Measurements from ENCODE around the gene STUB1.

Gene STUB1

GRCh38 chr16:678209-678857 is 1.9 kb upstream of the STUB1 start:
- Histone ChIP-seq H3K4me1 (ENCODE audit: control insufficient read depth in 2 of 2, insufficient read depth in 2 of 2, low read length in 2 of 2) (peaks cover 49 to 53% of the 10 kb centered on the region in 2 donors), H3K4me3 (ENCODE audit: low read length in 2 of 2) (no peak overlapping the region), H3K27ac (ENCODE audit: low read depth in 2 of 2, low read length in 2 of 2) (no peak overlapping the region), H3K9ac (ENCODE audit: low read depth in 1 of 2, low read length in 2 of 2) (no peak overlapping the region), H3K27me3 (ENCODE audit: control insufficient read depth in 2 of 2, insufficient read depth in 2 of 2, low read length in 2 of 2) (no peaks in the 10 kb centered on the region), H3K9me3 (ENCODE audit: control insufficient read depth in 2 of 2, low read length in 2 of 2) (no peaks in the 10 kb centered on the region), H3K36me3 (ENCODE audit: control insufficient read depth in 2 of 2, insufficient read depth in 2 of 2, low read length in 2 of 2) (peaks cover 13 to 21% of the 10 kb centered on the region in 2 donors)

GRCh38 chr16:678858-679813 is 1.1 kb upstream of the STUB1 start:
- H3K4me3 ChIP-seq (ENCODE audit: low read length in 2 of 2), result peak overlapping the region; percentile 62 to 64
- no peaks in the 10 kb centered on the region for H3K9me3 ChIP-seq (ENCODE audit: control insufficient read depth in 2 of 2, low read length in 2 of 2)
- no peaks in the 10 kb centered on the region for H3K27me3 ChIP-seq (ENCODE audit: control insufficient read depth in 2 of 2, insufficient read depth in 2 of 2, low read length in 2 of 2)
- peaks cover 54 to 58% of the 10 kb centered on the region in 2 donors for H3K4me1 ChIP-seq (ENCODE audit: control insufficient read depth in 2 of 2, insufficient read depth in 2 of 2, low read length in 2 of 2)
- peak overlapping the region in 1 of 2 donors; percentile 59 for H3K9ac ChIP-seq (ENCODE audit: low read depth in 1 of 2, low read length in 2 of 2)
- H3K36me3 ChIP-seq (ENCODE audit: control insufficient read depth in 2 of 2, insufficient read depth in 2 of 2, low read length in 2 of 2), result peaks cover 12 to 20% of the 10 kb centered on the region in 2 donors
- H3K27ac ChIP-seq (ENCODE audit: low read depth in 2 of 2, low read length in 2 of 2), result peak overlapping the region; percentile 82 to 88

- peak overlapping the region; percentile 82 to 84 for H3K4me3 ChIP-seq (ENCODE audit: low read length in 2 of 2)
- no peaks in the 10 kb centered on the region for H3K9me3 ChIP-seq (ENCODE audit: control insufficient read depth in 2 of 2, low read length in 2 of 2)
- H3K9ac ChIP-seq (ENCODE audit: low read depth in 1 of 2, low read length in 2 of 2), result peak overlapping the region; percentile 70 to 81
- H3K27ac ChIP-seq (ENCODE audit: low read depth in 2 of 2, low read length in 2 of 2), result peak overlapping the region; percentile 82 to 94
- no peaks in the 10 kb centered on the region for H3K27me3 ChIP-seq (ENCODE audit: control insufficient read depth in 2 of 2, insufficient read depth in 2 of 2, low read length in 2 of 2)
- H3K4me1 ChIP-seq (ENCODE audit: control insufficient read depth in 2 of 2, insufficient read depth in 2 of 2, low read length in 2 of 2), result peaks cover 51 to 54% of the 10 kb centered on the region in 2 donors
- H3K36me3 ChIP-seq (ENCODE audit: control insufficient read depth in 2 of 2, insufficient read depth in 2 of 2, low read length in 2 of 2), result peaks cover 12 to 20% of the 10 kb centered on the region in 2 donors
Measured at GRCh38 chr16:680625-680945, 375 bp downstream of the STUB1 start.

GRCh38 chr16:680967-681745 is 946 bp downstream of the STUB1 start:
- H3K4me1 ChIP-seq (ENCODE audit: control insufficient read depth in 2 of 2, insufficient read depth in 2 of 2, low read length in 2 of 2), result peaks cover 50 to 52% of the 10 kb centered on the region in 2 donors
- no peaks in the 10 kb centered on the region for H3K9me3 ChIP-seq (ENCODE audit: control insufficient read depth in 2 of 2, low read length in 2 of 2)

GRCh38 chr16:681746-682427 is 1.7 kb downstream of the STUB1 start:
- Histone ChIP-seq H3K9ac (ENCODE audit: low read depth in 1 of 2, low read length in 2 of 2) (no peak overlapping the region), H3K4me1 (ENCODE audit: control insufficient read depth in 2 of 2, insufficient read depth in 2 of 2, low read length in 2 of 2) (peaks cover 43 to 44% of the 10 kb centered on the region in 2 donors), H3K9me3 (ENCODE audit: control insufficient read depth in 2 of 2, low read length in 2 of 2) (no peaks in the 10 kb centered on the region), H3K27me3 (ENCODE audit: control insufficient read depth in 2 of 2, insufficient read depth in 2 of 2, low read length in 2 of 2) (no peaks in the 10 kb centered on the region), H3K36me3 (ENCODE audit: control insufficient read depth in 2 of 2, insufficient read depth in 2 of 2, low read length in 2 of 2) (peaks cover 12 to 23% of the 10 kb centered on the region in 2 donors), H3K4me3 (ENCODE audit: low read length in 2 of 2) (peak overlapping the region; percentile 82 to 84), H3K27ac (ENCODE audit: low read depth in 2 of 2, low read length in 2 of 2) (no peak overlapping the region)

More at GRCh38 chr16:680967-681745, 946 bp downstream of the STUB1 start:
- peaks cover 12 to 20% of the 10 kb centered on the region in 2 donors for H3K36me3 ChIP-seq (ENCODE audit: control insufficient read depth in 2 of 2, insufficient read depth in 2 of 2, low read length in 2 of 2)
- H3K27me3 ChIP-seq (ENCODE audit: control insufficient read depth in 2 of 2, insufficient read depth in 2 of 2, low read length in 2 of 2), result no peaks in the 10 kb centered on the region
- H3K4me3 ChIP-seq (ENCODE audit: low read length in 2 of 2), result peak overlapping the region; percentile 82 to 84
- H3K27ac ChIP-seq (ENCODE audit: low read depth in 2 of 2, low read length in 2 of 2), result peak overlapping the region; percentile 82 to 94
- H3K9ac ChIP-seq (ENCODE audit: low read depth in 1 of 2, low read length in 2 of 2), result peak overlapping the region; percentile 70 to 81

- Histone ChIP-seq H3K9ac (ENCODE audit: low read depth in 1 of 2, low read length in 2 of 2) (peak overlapping the region in 1 of 2 donors; percentile 69), H3K27me3 (ENCODE audit: control insufficient read depth in 2 of 2, insufficient read depth in 2 of 2, low read length in 2 of 2) (no peaks in the 10 kb centered on the region), H3K36me3 (ENCODE audit: control insufficient read depth in 2 of 2, insufficient read depth in 2 of 2, low read length in 2 of 2) (peaks cover 12 to 23% of the 10 kb centered on the region in 2 donors), H3K4me1 (ENCODE audit: control insufficient read depth in 2 of 2, insufficient read depth in 2 of 2, low read length in 2 of 2) (peaks cover 37 to 38% of the 10 kb centered on the region in 2 donors), H3K9me3 (ENCODE audit: control insufficient read depth in 2 of 2, low read length in 2 of 2) (no peaks in the 10 kb centered on the region), H3K27ac (ENCODE audit: low read depth in 2 of 2, low read length in 2 of 2) (no peak overlapping the region), H3K4me3 (ENCODE audit: low read length in 2 of 2) (peak overlapping the region; percentile 68 to 78)
Measured at GRCh38 chr16:682493-683395, 2.5 kb downstream of the STUB1 start.

DNA sequence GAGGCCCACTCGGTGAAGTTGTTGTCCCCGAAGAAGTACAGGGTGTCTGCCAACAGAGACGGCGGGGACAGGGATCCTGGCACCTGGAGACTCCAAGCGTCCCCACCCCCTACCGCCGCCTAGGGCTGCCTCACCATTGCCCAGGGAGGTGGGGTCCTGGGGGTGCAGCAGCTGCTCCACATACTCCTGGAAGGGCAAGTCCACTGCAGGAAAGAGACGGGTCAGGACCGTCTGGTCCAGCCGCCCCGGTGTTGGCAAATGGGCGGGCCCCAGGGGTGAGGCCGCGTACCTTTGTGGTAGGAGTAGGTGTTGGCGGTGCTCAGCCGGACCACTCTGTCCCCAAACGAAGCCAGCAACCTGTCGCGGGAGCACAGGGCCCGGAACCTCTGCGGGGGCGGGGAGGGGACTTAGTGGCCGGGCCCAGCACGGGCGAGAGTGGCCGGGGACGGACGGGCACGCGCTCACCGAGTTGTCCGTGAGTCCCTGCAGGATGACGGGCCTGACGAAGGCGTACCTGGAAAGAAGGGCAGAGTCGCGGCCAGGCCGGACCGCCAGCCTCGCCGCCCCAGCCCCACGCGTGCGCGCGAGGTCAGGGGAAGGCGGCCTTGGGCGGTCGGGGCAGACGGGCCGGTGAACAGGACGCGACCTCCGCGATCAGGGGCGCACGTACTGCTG is 3.3 kb downstream of the STUB1 start:
- H3K36me3 ChIP-seq (ENCODE audit: control insufficient read depth in 2 of 2, insufficient read depth in 2 of 2, low read length in 2 of 2), result peaks cover 12 to 23% of the 10 kb centered on the region in 2 donors
- peak overlapping the region; percentile 63 to 82 for H3K27ac ChIP-seq (ENCODE audit: low read depth in 2 of 2, low read length in 2 of 2)
- peak overlapping the region; percentile 41 to 69 for H3K9ac ChIP-seq (ENCODE audit: low read depth in 1 of 2, low read length in 2 of 2)
- peaks cover 37 to 38% of the 10 kb centered on the region in 2 donors for H3K4me1 ChIP-seq (ENCODE audit: control insufficient read depth in 2 of 2, insufficient read depth in 2 of 2, low read length in 2 of 2)
- no peaks in the 10 kb centered on the region for H3K27me3 ChIP-seq (ENCODE audit: control insufficient read depth in 2 of 2, insufficient read depth in 2 of 2, low read length in 2 of 2)
- H3K4me3 ChIP-seq (ENCODE audit: low read length in 2 of 2), result peak overlapping the region; percentile 68 to 78
- H3K9me3 ChIP-seq (ENCODE audit: control insufficient read depth in 2 of 2, low read length in 2 of 2), result no peaks in the 10 kb centered on the region

DNA sequence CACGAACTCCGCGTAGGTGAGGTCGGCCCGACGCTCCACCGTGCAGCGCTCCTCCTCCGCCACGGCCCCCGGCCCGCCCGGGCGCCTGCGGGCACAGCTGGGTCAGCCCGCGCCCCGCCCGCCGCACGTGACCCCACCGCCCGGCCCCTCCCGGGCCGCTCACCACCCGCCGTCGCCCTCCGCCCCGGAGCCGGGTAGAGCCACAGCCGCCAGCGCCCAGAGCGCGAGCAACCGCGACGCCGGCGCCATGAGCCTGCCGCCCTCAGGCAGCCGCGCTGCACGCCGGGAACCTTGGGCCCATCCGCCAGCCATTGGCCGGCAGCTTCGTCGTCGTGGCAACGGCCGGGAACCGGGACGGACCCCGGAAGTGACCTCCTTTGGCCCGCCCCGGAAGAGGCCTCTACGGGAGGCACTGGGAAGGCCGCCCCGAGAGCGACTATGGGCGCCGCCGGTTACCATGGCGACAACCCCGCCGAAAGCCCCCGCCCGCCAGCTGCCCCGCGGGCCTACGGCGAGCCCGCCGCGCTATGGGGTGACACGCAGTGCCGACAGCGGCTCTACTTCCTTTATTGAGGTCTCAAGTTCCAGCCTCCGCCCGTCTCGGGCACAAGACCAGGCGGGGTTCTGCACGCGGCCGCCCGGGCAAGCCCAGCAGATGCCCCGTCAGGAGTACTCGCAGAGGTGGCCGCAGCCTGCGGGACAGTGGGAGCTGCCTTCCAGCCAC is 4.0 kb downstream of the STUB1 start, which contains the start of gene JMJD8:
Gene JMJD8 (minus strand): TSS at position 264 of the 724 bp plus-strand sequence. CDS start 15 bp downstream, at position 249.
- peaks cover 36 to 41% of the 10 kb centered on the region in 2 donors for H3K4me1 ChIP-seq (ENCODE audit: control insufficient read depth in 2 of 2, insufficient read depth in 2 of 2, low read length in 2 of 2)
- peak within 1 kb of the TSS; percentile 41 to 70 for H3K9ac ChIP-seq (ENCODE audit: low read depth in 1 of 2, low read length in 2 of 2)
- H3K9me3 ChIP-seq (ENCODE audit: control insufficient read depth in 2 of 2, low read length in 2 of 2), result no peaks in the 10 kb centered on the region
- H3K4me3 ChIP-seq (ENCODE audit: low read length in 2 of 2), result peak within 1 kb of the TSS; percentile 74 to 78
- H3K36me3 ChIP-seq (ENCODE audit: control insufficient read depth in 2 of 2, insufficient read depth in 2 of 2, low read length in 2 of 2), result peaks cover 12 to 23% of the 10 kb centered on the region in 2 donors
- H3K27me3 ChIP-seq (ENCODE audit: control insufficient read depth in 2 of 2, insufficient read depth in 2 of 2, low read length in 2 of 2), result no peaks in the 10 kb centered on the region
- peak within 1 kb of the TSS; percentile 81 to 82 for H3K27ac ChIP-seq (ENCODE audit: low read depth in 2 of 2, low read length in 2 of 2)
